ENCODE results near the gene CFAP300. TPM values are rescaled to one million over a fixed set of nuclear protein-coding genes. Genes with fewer than 3 reads are reported as not detected.

CFAP300 gene
- total and polyA plus RNA-seq, 2 of the 8 experiments (the other 6 are each of a cell fraction or from before 2014, with no cell fraction given) = 2.1 to 2.8 TPM

DNA sequence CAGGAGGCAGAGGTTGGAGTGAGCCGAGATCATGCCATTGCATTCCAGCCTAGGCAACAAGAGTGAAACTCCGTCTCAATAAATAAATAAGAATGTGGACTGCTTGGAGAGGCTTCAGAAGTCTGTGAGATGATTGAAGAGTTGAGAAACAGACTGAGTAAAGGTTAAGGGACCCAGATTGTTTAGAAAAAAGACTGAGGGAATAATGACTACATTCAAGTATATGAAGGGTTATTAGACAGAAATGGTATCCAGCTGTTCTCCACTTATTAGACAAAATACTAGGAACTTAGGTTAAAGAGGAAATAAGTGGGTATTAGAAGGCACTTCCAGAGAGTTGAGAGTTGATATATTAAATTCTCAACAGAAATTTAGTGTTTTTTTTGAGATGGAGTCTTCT lies 52.5 kb downstream of the CFAP300 start (continued):
- TF ChIP-seq, protein P1, sequence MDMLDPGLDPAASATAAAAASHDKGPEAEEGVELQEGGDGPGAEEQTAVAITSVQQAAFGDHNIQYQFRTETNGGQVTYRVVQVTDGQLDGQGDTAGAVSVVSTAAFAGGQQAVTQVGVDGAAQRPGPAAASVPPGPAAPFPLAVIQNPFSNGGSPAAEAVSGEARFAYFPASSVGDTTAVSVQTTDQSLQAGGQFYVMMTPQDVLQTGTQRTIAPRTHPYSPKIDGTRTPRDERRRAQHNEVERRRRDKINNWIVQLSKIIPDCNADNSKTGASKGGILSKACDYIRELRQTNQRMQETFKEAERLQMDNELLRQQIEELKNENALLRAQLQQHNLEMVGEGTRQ (IDR thresholded peaks at IDR 0.05; ENCODE audit: low read length) = no peak
- TF ChIP-seq GABPA (IDR thresholded peaks at IDR 0.05; ENCODE audit: borderline replicate concordance, insufficient read depth, low read length) (no peak), CTCF (IDR thresholded peaks at IDR 0.05; ENCODE audit: control extremely low read depth in 1 of 3, insufficient read depth in 1 of 3, low read depth in 1 of 3, low read length in 3 of 3) (no peak)

All from H1 (cell line).